ENCODE results near the gene THUMPD3. TPM values are rescaled to one million over a fixed set of nuclear protein-coding genes. Genes with fewer than 3 reads are reported as not detected.

Gene THUMPD3
- total and polyA plus RNA-seq, 2 donors from 2014 or later, result 31.9 to 44.1 TPM

DNA sequence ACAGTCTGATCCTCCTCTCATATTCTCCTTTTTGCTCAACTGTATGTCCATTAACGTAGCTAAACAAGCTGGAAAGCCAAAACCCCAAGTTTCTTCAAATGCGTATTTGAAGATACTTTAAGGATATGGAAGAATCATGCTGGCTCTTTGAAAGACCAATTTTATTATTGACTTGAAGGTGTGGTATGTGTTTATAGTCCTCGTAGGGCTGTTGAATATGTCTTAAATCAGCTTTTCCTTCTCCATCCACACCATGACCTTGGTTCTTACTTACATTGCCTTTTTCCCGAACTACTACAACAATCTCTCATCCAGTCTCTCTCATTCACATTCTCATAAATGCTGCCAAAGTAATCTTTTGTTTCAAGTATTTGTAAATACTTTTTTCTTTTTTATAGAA lies 19.7 kb upstream of the THUMPD3 start:
- no peak for TF ChIP-seq CTCF (IDR thresholded peaks at IDR 0.05; ENCODE audit: borderline replicate concordance, extremely low read depth, insufficient read depth)
- Histone ChIP-seq H3K27me3 (ENCODE audit: control insufficient read depth, insufficient read depth, low read length) (no peaks in the 10 kb centered on the region), H3K9ac (ENCODE audit: low read length in 3 of 3) (no peak overlapping the region), H3K4me1 (ENCODE audit: control insufficient read depth in 2 of 3, insufficient read depth in 2 of 3, low read depth in 1 of 3, low read length in 3 of 3) (peaks cover 0 to 8% (median 0%) of the 10 kb centered on the region in 3 donors), H3K27ac (ENCODE audit: low read depth in 2 of 2, low read length in 2 of 2) (no peak overlapping the region), H3K9me3 (ENCODE audit: control insufficient read depth in 2 of 3, insufficient read depth in 1 of 3, low read length in 3 of 3) (no peaks in the 10 kb centered on the region), H3K4me3 (ENCODE audit: low read length in 3 of 3) (no peak overlapping the region), H3K36me3 (ENCODE audit: control insufficient read depth in 2 of 3, insufficient read depth in 3 of 3, low read length in 3 of 3) (no peaks in the 10 kb centered on the region)
- FAIRE-seq (no peak), DNase-seq (no peak)
- intact Hi-C loops (cut with DNase I), result no loop called here

GRCh38 chr3:9345041-9345440 lies 17.8 kb upstream of the THUMPD3 start:
- Histone ChIP-seq H3K9ac (ENCODE audit: low read length in 3 of 3) (no peak overlapping the region), H3K9me3 (ENCODE audit: control insufficient read depth in 2 of 3, insufficient read depth in 1 of 3, low read length in 3 of 3) (no peaks in the 10 kb centered on the region), H3K27me3 (ENCODE audit: control insufficient read depth, insufficient read depth, low read length) (no peaks in the 10 kb centered on the region), H3K4me3 (ENCODE audit: low read length in 3 of 3) (no peak overlapping the region), H3K36me3 (ENCODE audit: control insufficient read depth in 2 of 3, insufficient read depth in 3 of 3, low read length in 3 of 3) (no peaks in the 10 kb centered on the region), H3K27ac (ENCODE audit: low read depth in 2 of 2, low read length in 2 of 2) (no peak overlapping the region), H3K4me1 (ENCODE audit: control insufficient read depth in 2 of 3, insufficient read depth in 2 of 3, low read depth in 1 of 3, low read length in 3 of 3) (peaks cover 0 to 8% (median 3%) of the 10 kb centered on the region in 3 donors)
- FAIRE-seq (no peak), DNase-seq (no peak)
- no peak for TF ChIP-seq CTCF (IDR thresholded peaks at IDR 0.05; ENCODE audit: borderline replicate concordance, extremely low read depth, insufficient read depth)
- intact Hi-C loops (cut with DNase I), result no loop called here

DNA sequence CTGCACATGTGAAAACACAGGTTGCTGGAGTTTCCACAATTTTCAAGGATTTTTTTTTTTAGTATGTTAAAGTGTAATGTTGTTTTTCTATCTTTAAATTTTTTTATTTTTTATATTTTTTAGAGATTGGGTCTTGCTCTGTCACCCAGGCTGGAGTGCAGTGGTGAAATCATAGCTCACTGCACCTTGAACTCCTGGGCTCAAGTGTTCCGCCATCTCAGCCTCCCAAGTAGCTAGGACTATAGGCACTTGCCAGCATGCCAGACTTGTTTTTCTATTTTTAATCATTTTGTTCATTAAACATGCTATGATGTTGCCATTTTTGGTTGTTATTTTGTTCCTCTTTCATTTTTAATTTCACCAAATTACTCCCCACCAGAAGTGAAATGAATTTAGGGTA lies 16.7 kb upstream of the THUMPD3 start:
- DNase-seq, result no peak
- H3K9me3 ChIP-seq (ENCODE audit: control insufficient read depth in 2 of 3, insufficient read depth in 1 of 3, low read length in 3 of 3), result no peaks in the 10 kb centered on the region
- no peak overlapping the region for H3K27ac ChIP-seq (ENCODE audit: low read depth in 2 of 2, low read length in 2 of 2)
- H3K4me3 ChIP-seq (ENCODE audit: low read length in 3 of 3), result no peak overlapping the region
- no peak overlapping the region for H3K9ac ChIP-seq (ENCODE audit: low read length in 3 of 3)
- H3K36me3 ChIP-seq (ENCODE audit: control insufficient read depth in 2 of 3, insufficient read depth in 3 of 3, low read length in 3 of 3), result no peaks in the 10 kb centered on the region
- no peaks in the 10 kb centered on the region for H3K27me3 ChIP-seq (ENCODE audit: control insufficient read depth, insufficient read depth, low read length)
- peaks cover 0 to 8% (median 5%) of the 10 kb centered on the region in 3 donors for H3K4me1 ChIP-seq (ENCODE audit: control insufficient read depth in 2 of 3, insufficient read depth in 2 of 3, low read depth in 1 of 3, low read length in 3 of 3)
- TF ChIP-seq CTCF (IDR thresholded peaks at IDR 0.05; ENCODE audit: borderline replicate concordance, extremely low read depth, insufficient read depth), result no peak
- intact Hi-C loops (cut with DNase I), result no loop called here
- FAIRE-seq, result no peak

DNA sequence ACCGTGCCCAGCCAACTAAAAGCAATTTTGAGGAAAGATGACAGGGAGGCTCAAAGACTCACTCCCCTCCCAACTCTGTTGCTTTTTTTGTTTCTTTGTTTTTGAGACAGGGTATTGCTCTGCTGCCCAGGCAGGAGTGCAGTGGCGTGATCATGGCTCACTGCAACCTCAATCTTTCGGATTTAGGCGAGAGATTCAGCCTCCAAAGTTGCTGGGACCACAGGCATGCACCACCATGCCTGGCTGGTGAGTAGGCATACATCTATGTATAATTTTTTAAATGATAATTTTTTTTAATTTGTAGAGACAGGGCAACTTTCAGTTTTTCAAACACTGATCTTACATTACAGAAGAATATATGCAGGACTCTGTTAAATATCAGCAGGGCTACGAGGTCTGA lies 15.8 kb upstream of the THUMPD3 start:
- intact Hi-C loops (cut with DNase I), result no loop called here
- FAIRE-seq (no peak), DNase-seq (no peak)
- H3K36me3 ChIP-seq (ENCODE audit: control insufficient read depth in 2 of 3, insufficient read depth in 3 of 3, low read length in 3 of 3), result no peaks in the 10 kb centered on the region
- no peak overlapping the region for H3K4me3 ChIP-seq (ENCODE audit: low read length in 3 of 3)
- no peaks in the 10 kb centered on the region for H3K27me3 ChIP-seq (ENCODE audit: control insufficient read depth, insufficient read depth, low read length)
- H3K4me1 ChIP-seq (ENCODE audit: control insufficient read depth in 2 of 3, insufficient read depth in 2 of 3, low read depth in 1 of 3, low read length in 3 of 3), result peaks cover 0 to 8% (median 5%) of the 10 kb centered on the region in 3 donors
- peak overlapping the region in 1 of 2 donors; percentile 17 for H3K27ac ChIP-seq (ENCODE audit: low read depth in 2 of 2, low read length in 2 of 2)
- no peaks in the 10 kb centered on the region for H3K9me3 ChIP-seq (ENCODE audit: control insufficient read depth in 2 of 3, insufficient read depth in 1 of 3, low read length in 3 of 3)
- no peak for TF ChIP-seq CTCF (IDR thresholded peaks at IDR 0.05; ENCODE audit: borderline replicate concordance, extremely low read depth, insufficient read depth)
- no peak overlapping the region for H3K9ac ChIP-seq (ENCODE audit: low read length in 3 of 3)
